ENCODE results near the gene CXCR4. TPM values are rescaled to one million over a fixed set of nuclear protein-coding genes. Genes with fewer than 3 reads are reported as not detected.

CXCR4 gene
- total RNA-seq, 2 experiments from 2014 or later: 1,661 to 1,739 TPM

DNA sequence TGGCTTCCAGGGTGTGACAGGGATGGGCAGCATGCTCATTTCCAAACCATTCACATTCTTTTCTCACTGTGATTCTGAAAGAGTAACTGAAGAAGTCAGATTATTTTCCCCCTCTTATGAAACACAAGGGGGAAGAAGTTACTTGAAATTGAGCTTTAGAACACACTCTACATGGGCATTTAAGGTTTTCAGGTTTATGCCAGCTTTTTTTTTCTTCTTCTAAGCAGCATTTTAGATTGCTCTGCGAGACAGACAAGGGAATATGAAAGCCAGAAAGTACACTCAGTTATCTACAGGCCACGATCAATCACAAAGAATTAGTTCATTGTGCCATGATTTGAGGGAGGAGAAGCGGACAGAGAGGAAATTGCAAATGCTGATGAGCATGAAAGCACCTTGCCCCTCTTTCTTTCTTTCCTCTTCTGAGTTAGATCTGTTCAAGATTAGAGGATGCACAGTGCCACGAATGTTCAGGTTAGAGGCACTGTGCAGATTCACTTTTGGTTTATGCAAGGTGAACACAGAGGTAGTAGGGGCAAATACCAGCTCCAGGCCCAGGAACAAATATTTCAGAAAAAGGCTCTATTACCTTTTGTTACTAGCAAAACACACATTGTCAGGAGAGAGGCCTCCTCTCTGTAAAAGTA is 49.2 kb downstream of the CXCR4 start:
- CTCF ChIA-PET: no interaction called here
- H3K36me3 Mint-ChIP-seq (ENCODE audit: low read depth): no peaks in the 10 kb centered on the region
- H3K4me1 ChIP-seq (ENCODE audit: insufficient read depth, low read length): peaks cover 25% of the 10 kb centered on the region
- intact Hi-C loops (cut with DNase I, micrococcal nuclease): loop anchor here in 1 of 2 experiments (5.0 kb wide), 1 partner anchor 44 kb away; no protein-coding TSS in a partner anchor
- TF ChIP-seq, protein P1, sequence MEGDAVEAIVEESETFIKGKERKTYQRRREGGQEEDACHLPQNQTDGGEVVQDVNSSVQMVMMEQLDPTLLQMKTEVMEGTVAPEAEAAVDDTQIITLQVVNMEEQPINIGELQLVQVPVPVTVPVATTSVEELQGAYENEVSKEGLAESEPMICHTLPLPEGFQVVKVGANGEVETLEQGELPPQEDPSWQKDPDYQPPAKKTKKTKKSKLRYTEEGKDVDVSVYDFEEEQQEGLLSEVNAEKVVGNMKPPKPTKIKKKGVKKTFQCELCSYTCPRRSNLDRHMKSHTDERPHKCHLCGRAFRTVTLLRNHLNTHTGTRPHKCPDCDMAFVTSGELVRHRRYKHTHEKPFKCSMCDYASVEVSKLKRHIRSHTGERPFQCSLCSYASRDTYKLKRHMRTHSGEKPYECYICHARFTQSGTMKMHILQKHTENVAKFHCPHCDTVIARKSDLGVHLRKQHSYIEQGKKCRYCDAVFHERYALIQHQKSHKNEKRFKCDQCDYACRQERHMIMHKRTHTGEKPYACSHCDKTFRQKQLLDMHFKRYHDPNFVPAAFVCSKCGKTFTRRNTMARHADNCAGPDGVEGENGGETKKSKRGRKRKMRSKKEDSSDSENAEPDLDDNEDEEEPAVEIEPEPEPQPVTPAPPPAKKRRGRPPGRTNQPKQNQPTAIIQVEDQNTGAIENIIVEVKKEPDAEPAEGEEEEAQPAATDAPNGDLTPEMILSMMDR (IDR thresholded peaks at IDR 0.05): no peak
- ATAC-seq (ENCODE audit: poor library complexity) (no peak), DNase-seq (peak in 3 of 14 experiments; percentile 16 to 44 (median 20))
- peaks cover 51% of the 10 kb centered on the region for H3K4me1 Mint-ChIP-seq (ENCODE audit: low read depth)
- peaks cover 0 to 3% of the 10 kb centered on the region in 2 experiments for H3K9me3 ChIP-seq (ENCODE audit: control insufficient read depth in 1 of 2, insufficient read depth in 1 of 2, low read length in 2 of 2)
- no peaks in the 10 kb centered on the region for H3K36me3 ChIP-seq (ENCODE audit: insufficient read depth, low read length)
- peaks cover 5% of the 10 kb centered on the region for H3K9me3 Mint-ChIP-seq
- peak overlapping the region; percentile 62 for H3K4me3 Mint-ChIP-seq
- POLR2A ChIA-PET: interaction anchor here (0.6 to 1.4 kb wide), 3 partner anchors 39 to 65 kb away, joined by 3 to 4 read pairs (median 3); no protein-coding TSS in a partner anchor
- H3K4me3 ChIP-seq (ENCODE audit: low read length): no peak overlapping the region
- H3K27me3 ChIP-seq (ENCODE audit: control insufficient read depth in 1 of 2, insufficient read depth in 2 of 2, low read length in 2 of 2): no peaks in the 10 kb centered on the region
- H3K27ac ChIP-seq (ENCODE audit: low read depth in 1 of 2, low read length in 2 of 2): no peak overlapping the region
- H3K27ac Mint-ChIP-seq: peak overlapping the region; percentile 82
- no peaks in the 10 kb centered on the region for H3K27me3 Mint-ChIP-seq

DNA sequence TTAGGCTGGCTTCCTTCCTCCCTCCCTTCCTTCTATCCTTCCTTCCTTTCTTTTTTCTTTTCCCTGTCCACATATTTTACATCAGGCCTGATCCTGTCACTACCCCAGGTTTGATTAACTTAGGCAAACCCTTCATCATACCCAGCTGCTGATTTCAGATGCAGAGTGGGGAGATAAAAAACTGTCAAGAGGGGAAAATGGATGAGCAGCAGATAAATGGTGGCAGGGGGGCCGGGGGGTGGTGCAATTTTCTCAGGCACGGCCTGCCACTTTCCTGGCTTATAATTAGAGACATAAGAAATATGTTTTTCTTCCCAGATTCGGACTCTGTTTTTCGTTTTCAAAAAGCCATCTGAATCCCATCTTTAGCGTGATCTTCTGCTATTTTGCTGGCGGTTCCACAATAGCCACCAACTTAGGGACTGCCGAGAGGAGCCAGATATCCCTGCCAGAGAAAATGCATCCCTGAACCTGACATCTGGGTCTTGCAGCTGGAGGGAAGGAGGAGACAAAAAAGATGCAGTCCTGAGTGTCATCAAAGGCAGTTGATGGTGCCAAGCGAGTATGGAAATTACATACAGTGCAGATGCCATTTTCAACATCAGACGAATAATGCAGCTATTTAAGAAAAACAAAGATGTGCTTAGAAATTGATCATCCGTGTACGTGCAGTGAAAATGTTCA is 49.9 kb downstream of the CXCR4 start:
- ATAC-seq (ENCODE audit: poor library complexity) (no peak), DNase-seq (no peak)
- H3K4me3 Mint-ChIP-seq: no peak overlapping the region
- no peaks in the 10 kb centered on the region for H3K27me3 ChIP-seq (ENCODE audit: control insufficient read depth in 1 of 2, insufficient read depth in 2 of 2, low read length in 2 of 2)
- CTCF ChIA-PET: interaction anchor here (1.4 kb wide), 1 partner anchor 10 kb away, joined by 3 read pairs; no protein-coding TSS in a partner anchor
- peaks cover 0 to under 1% of the 10 kb centered on the region in 2 experiments for H3K9me3 ChIP-seq (ENCODE audit: control insufficient read depth in 1 of 2, insufficient read depth in 1 of 2, low read length in 2 of 2)
- peaks cover 25% of the 10 kb centered on the region for H3K4me1 ChIP-seq (ENCODE audit: insufficient read depth, low read length)
- intact Hi-C loops (cut with DNase I, micrococcal nuclease): loop anchor here in 1 of 2 experiments (5.0 kb wide), 1 partner anchor 44 kb away; no protein-coding TSS in a partner anchor
- no peaks in the 10 kb centered on the region for H3K27me3 Mint-ChIP-seq
- TF ChIP-seq, protein P1 (IDR thresholded peaks at IDR 0.05): no peak
- peaks cover 51% of the 10 kb centered on the region for H3K4me1 Mint-ChIP-seq (ENCODE audit: low read depth)
- H3K27ac ChIP-seq (ENCODE audit: low read depth in 1 of 2, low read length in 2 of 2): no peak overlapping the region
- no peak overlapping the region for H3K4me3 ChIP-seq (ENCODE audit: low read length)
- H3K27ac Mint-ChIP-seq: peak overlapping the region; percentile 82
- H3K36me3 Mint-ChIP-seq (ENCODE audit: low read depth): no peaks in the 10 kb centered on the region
- POLR2A ChIA-PET: interaction anchor here (0.7 to 1.4 kb wide), 2 partner anchors 40 to 137 kb away, joined by 3 read pairs; no protein-coding TSS in a partner anchor
- no peaks in the 10 kb centered on the region for H3K9me3 Mint-ChIP-seq
- no peaks in the 10 kb centered on the region for H3K36me3 ChIP-seq (ENCODE audit: insufficient read depth, low read length)

DNA sequence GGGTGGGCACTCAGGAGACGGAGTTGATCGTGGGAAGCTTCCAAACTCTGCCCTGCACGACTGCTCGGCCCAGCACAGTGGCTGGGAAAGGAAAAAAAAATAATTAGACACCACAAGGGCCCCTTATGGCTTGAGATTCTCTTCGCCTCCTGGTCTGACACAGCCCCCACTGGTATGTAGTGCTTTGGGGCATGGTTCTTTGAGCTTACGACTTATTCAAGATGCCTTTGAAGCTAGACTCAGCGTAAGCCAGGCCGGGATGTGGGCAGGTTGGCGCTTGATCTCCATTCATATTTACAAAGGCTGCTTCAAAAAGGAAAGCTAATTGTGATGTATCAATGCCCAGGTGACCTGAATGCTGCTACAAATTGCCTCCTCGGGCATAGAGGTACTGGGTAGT is 50.5 kb downstream of the CXCR4 start:
- peaks cover 25% of the 10 kb centered on the region for H3K4me1 ChIP-seq (ENCODE audit: insufficient read depth, low read length)
- H3K4me3 Mint-ChIP-seq: no peak overlapping the region
- no peak for DNase-seq
- H3K27ac ChIP-seq (ENCODE audit: low read depth in 1 of 2, low read length in 2 of 2): no peak overlapping the region
- POLR2A ChIA-PET: no interaction called here
- H3K4me3 ChIP-seq (ENCODE audit: low read length): no peak overlapping the region
- no peaks in the 10 kb centered on the region for H3K27me3 ChIP-seq (ENCODE audit: control insufficient read depth in 1 of 2, insufficient read depth in 2 of 2, low read length in 2 of 2)
- no peak overlapping the region for H3K27ac Mint-ChIP-seq
- intact Hi-C loops (cut with DNase I, micrococcal nuclease): loop anchor here in 1 of 2 experiments (5.0 kb wide), 1 partner anchor 45 kb away; no protein-coding TSS in a partner anchor
- peaks cover 51% of the 10 kb centered on the region for H3K4me1 Mint-ChIP-seq (ENCODE audit: low read depth)
- H3K36me3 Mint-ChIP-seq (ENCODE audit: low read depth): no peaks in the 10 kb centered on the region
- TF ChIP-seq, protein P1 (IDR thresholded peaks at IDR 0.05): no peak
- H3K36me3 ChIP-seq (ENCODE audit: insufficient read depth, low read length): no peaks in the 10 kb centered on the region
- H3K27me3 Mint-ChIP-seq: no peaks in the 10 kb centered on the region
- CTCF ChIA-PET: interaction anchor here (1.4 kb wide), 1 partner anchor 10 kb away, joined by 3 read pairs; no protein-coding TSS in a partner anchor
- no peaks in the 10 kb centered on the region for H3K9me3 Mint-ChIP-seq
- H3K9me3 ChIP-seq (ENCODE audit: control insufficient read depth in 1 of 2, insufficient read depth in 1 of 2, low read length in 2 of 2): no peaks in the 10 kb centered on the region
- no peak for ATAC-seq (ENCODE audit: poor library complexity)
